Globus pallidus (tissue), 1 donor: Measurements from ENCODE around the gene CABP7.
A peak's percentile ranks its signal among the peaks of the same experiment; 100 is the strongest.

ENCODE experiments used
- DNase-seq: peaks from one replicate; pipeline ENCODE4 v3.0.0-alpha.2; 2015; ENCODE audit warnings: low spot score

Gene CABP7

GRCh38 chr22:29702000-29702930 lies 17.5 kb upstream of the CABP7 start:
- no peak for DNase-seq

- DNase-seq = peak; percentile 52
These were observed 16.8 kb upstream of the CABP7 start for GRCh38 chr22:29702931-29703501.

- no peak for DNase-seq
These were observed 16.1 kb upstream of the CABP7 start for GRCh38 chr22:29703569-29704195.

- DNase-seq = peak; percentile 86
These were observed 15.1 kb upstream of the CABP7 start for GRCh38 chr22:29704528-29705285.

GRCh38 chr22:29705651-29706050 lies 14.2 kb upstream of the CABP7 start:
- DNase-seq = no peak

GRCh38 chr22:29706486-29706885 lies 13.3 kb upstream of the CABP7 start:
- DNase-seq = no peak

- DNase-seq = no peak
These were observed 12.8 kb upstream of the CABP7 start for GRCh38 chr22:29707010-29707409.

- no peak for DNase-seq
These were observed 12.3 kb upstream of the CABP7 start for GRCh38 chr22:29707471-29707870.

GRCh38 chr22:29710193-29710592 lies 9.6 kb upstream of the CABP7 start:
- no peak for DNase-seq

GRCh38 chr22:29710922-29711593 lies 8.7 kb upstream of the CABP7 start:
- no peak for DNase-seq

GRCh38 chr22:29712119-29712518 lies 7.7 kb upstream of the CABP7 start:
- no peak for DNase-seq

GRCh38 chr22:29713156-29713727 lies 6.6 kb upstream of the CABP7 start:
- DNase-seq = no peak

GRCh38 chr22:29715240-29715639 lies 4.6 kb upstream of the CABP7 start:
- no peak for DNase-seq

- no peak for DNase-seq
These were observed 4.1 kb upstream of the CABP7 start for GRCh38 chr22:29715705-29716104.

- peak; percentile 92 for DNase-seq
These were observed 2.8 kb upstream of the CABP7 start for GRCh38 chr22:29716814-29717545.

- DNase-seq = no peak
These were observed 2.0 kb upstream of the CABP7 start for GRCh38 chr22:29717789-29718188.

- no peak for DNase-seq
These were observed 579 bp upstream of the CABP7 start for GRCh38 chr22:29718949-29719898.

- DNase-seq = no peak
These were observed 1.1 kb downstream of the CABP7 start for GRCh38 chr22:29720811-29721323.

- no peak for DNase-seq
These were observed 2.3 kb downstream of the CABP7 start for GRCh38 chr22:29722151-29722550.
